ENCODE results near the gene NECTIN1. TPM values are rescaled to one million over a fixed set of nuclear protein-coding genes. Genes with fewer than 3 reads are reported as not detected.

NECTIN1 gene
- total RNA-seq, 2 experiments from 2014 or later: 5.8 to 14.3 TPM

DNA sequence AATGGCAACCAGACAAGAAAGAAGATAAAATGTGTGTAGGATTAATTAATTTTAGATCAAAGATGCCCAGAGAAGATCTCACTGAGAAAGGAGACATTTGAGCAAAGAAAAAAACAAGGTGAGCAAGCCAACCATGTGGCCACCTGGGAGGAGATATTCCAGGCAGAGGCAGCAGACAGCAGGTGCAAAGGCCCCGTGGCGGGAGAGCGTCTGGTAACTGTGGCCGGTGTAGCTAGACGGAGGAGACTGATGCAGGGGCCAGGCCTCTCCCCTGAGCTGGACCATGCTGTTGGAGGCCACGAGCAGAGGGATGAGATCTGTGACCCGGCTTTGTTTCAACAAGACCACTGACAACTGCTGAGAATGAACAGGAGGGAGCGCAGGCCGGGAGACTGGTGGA is 23.6 kb downstream of the NECTIN1 start:
- H3K9me3 ChIP-seq (ENCODE audit: low read length): no peaks in the 10 kb centered on the region

DNA sequence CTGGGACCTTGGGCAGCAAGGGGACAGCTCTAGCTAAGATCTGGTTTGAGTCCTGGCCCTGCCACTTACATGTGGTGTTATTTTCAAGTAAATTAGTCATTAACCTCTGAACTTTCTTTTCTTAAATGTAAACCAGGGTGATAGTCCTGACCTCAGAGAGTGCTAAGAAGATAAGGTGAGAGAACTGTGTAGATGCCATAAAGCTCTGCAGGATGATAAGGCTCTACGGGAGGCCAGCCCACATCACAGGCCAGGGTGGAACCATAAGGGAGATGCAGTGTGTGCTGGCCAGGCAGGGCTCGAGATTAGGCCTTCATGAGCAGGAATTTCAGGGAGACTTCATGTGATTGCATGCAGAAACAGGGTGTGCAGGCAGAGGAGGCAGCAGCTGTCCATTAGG is 24.2 kb downstream of the NECTIN1 start:
- CTCF ChIA-PET (ENCODE audit: unreplicated experiment): no interaction called here
- POLR2A ChIA-PET: interaction anchor here (0.6 to 1.7 kb wide), 2 partner anchors 11 to 310 kb away, joined by 7 to 8 read pairs; no protein-coding TSS in a partner anchor
- no TSS peak for BruUV-seq (replicated peaks)

More for the DNA sequence above, 23.6 kb downstream of the NECTIN1 start:
- H3K4me2 ChIP-seq (ENCODE audit: low read length): no peak overlapping the region
- H3K4me1 ChIP-seq (ENCODE audit: insufficient read depth, low read length, poor library complexity, severe bottlenecking): no peaks in the 10 kb centered on the region
- ChIA-PET CTCF (ENCODE audit: unreplicated experiment) (no interaction called here), POLR2A (interaction anchor here (1.7 kb wide), 1 partner anchor 11 kb away, joined by 7 read pairs; no protein-coding TSS in a partner anchor)
- no peak overlapping the region for H3K27ac ChIP-seq (ENCODE audit: low read depth, low read length, poor library complexity, severe bottlenecking)
- no peak overlapping the region for H2AFZ ChIP-seq (ENCODE audit: low read length)
- H3K4me3 ChIP-seq (ENCODE audit: low read depth, low read length, poor library complexity, severe bottlenecking): no peak overlapping the region
- intact Hi-C loops (cut with micrococcal nuclease; ENCODE audit: unreplicated experiment): no loop called here
- no peaks in the 10 kb centered on the region for H3K79me2 ChIP-seq (ENCODE audit: insufficient read depth, low read depth, low read length)
- no TSS peak for BruUV-seq (replicated peaks)
- no peaks in the 10 kb centered on the region for H4K20me1 ChIP-seq (ENCODE audit: insufficient read depth, low read length)
- TF ChIP-seq EZH2phosphoT487 (IDR thresholded peaks at IDR 0.05; ENCODE audit: borderline replicate concordance, low read depth, low read length): no peak
- TF ChIP-seq, protein P1, sequence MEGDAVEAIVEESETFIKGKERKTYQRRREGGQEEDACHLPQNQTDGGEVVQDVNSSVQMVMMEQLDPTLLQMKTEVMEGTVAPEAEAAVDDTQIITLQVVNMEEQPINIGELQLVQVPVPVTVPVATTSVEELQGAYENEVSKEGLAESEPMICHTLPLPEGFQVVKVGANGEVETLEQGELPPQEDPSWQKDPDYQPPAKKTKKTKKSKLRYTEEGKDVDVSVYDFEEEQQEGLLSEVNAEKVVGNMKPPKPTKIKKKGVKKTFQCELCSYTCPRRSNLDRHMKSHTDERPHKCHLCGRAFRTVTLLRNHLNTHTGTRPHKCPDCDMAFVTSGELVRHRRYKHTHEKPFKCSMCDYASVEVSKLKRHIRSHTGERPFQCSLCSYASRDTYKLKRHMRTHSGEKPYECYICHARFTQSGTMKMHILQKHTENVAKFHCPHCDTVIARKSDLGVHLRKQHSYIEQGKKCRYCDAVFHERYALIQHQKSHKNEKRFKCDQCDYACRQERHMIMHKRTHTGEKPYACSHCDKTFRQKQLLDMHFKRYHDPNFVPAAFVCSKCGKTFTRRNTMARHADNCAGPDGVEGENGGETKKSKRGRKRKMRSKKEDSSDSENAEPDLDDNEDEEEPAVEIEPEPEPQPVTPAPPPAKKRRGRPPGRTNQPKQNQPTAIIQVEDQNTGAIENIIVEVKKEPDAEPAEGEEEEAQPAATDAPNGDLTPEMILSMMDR (conservative IDR thresholded peaks at IDR 0.05; ENCODE audit: low read length): no peak
- no peaks in the 10 kb centered on the region for H3K36me3 ChIP-seq (ENCODE audit: insufficient read depth, low read length)
- no peak for DNase-seq (ENCODE audit: low spot score)
- no peaks in the 10 kb centered on the region for H3K9me2 ChIP-seq (ENCODE audit: insufficient read depth, low read length)

More for the DNA sequence above, 24.2 kb downstream of the NECTIN1 start:
- H3K36me3 ChIP-seq (ENCODE audit: insufficient read depth, low read length): no peaks in the 10 kb centered on the region
- no peak overlapping the region for H3K4me3 ChIP-seq (ENCODE audit: low read depth, low read length, poor library complexity, severe bottlenecking)
- no peaks in the 10 kb centered on the region for H3K4me1 ChIP-seq (ENCODE audit: insufficient read depth, low read length, poor library complexity, severe bottlenecking)
- no peak overlapping the region for H3K27ac ChIP-seq (ENCODE audit: low read depth, low read length, poor library complexity, severe bottlenecking)
- no peaks in the 10 kb centered on the region for H3K9me2 ChIP-seq (ENCODE audit: insufficient read depth, low read length)
- DNase-seq (ENCODE audit: low spot score): no peak
- TF ChIP-seq, protein P1 (conservative IDR thresholded peaks at IDR 0.05; ENCODE audit: low read length): no peak
- no peak for TF ChIP-seq EZH2phosphoT487 (IDR thresholded peaks at IDR 0.05; ENCODE audit: borderline replicate concordance, low read depth, low read length)
- no peaks in the 10 kb centered on the region for H3K79me2 ChIP-seq (ENCODE audit: insufficient read depth, low read depth, low read length)
- no peaks in the 10 kb centered on the region for H3K9me3 ChIP-seq (ENCODE audit: low read length)
- H3K4me2 ChIP-seq (ENCODE audit: low read length): no peak overlapping the region
- H2AFZ ChIP-seq (ENCODE audit: low read length): no peak overlapping the region
- no peaks in the 10 kb centered on the region for H4K20me1 ChIP-seq (ENCODE audit: insufficient read depth, low read length)
- intact Hi-C loops (cut with micrococcal nuclease; ENCODE audit: unreplicated experiment): no loop called here

Data from OCI-LY7 (cell line).